Activated naive CD4-positive, alpha-beta T cell treated with anti-CD3 and anti-CD28 coated beads, Interleukin-2, amount 50 U/mL, for 16 hours (primary cell): ENCODE data around the gene SLC1A7.

ENCODE experiments used
- DNase-seq: peaks from one replicate; pipeline ENCODE4 v3.0.0-alpha.2; 2020

The SLC1A7 gene

DNA sequence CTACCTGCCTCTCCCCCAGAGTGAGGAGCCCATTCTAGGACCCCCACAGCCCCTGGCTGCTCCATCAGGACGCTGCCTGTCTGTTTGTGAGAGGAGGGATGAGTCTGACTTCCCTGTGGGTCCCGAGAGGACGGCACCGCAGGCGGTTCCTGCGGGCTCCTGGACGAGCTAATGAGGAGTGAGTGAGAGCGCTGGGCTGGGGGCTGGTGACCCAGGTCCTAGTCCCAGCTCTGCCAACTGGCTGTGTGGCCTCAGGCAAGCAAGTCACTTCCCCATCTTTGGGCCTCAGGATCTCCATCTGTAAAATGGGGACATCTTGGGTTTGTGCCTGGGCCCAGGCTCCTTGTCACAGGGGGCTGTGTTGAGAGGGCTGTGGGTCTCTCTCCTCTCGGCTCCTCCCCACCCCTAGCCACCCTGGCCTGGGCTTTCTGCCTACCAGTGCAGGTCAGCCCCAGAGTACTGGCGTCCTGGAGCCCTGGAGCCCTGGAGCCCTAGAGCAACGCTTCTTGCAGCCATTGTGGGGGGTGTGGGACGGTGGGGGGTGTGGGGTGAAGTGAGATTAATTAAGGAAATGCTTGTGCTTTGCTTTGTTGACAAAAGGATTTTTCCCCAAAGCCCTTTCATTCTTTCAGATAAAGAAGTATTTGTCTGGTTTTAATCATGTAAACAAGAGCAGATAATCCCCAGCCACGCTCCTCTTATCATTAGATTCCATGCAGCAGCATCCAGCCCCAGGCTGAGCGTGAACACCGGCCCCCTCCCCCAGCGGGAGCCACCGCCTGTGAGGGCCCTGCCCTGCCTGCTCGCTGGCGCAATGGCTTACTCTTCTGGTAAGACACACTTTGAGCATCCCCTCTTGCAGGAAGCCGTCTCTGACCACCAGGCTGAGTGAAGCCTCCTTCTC, 26.8 kb downstream of the SLC1A7 start:
- DNase-seq = no peak

DNA sequence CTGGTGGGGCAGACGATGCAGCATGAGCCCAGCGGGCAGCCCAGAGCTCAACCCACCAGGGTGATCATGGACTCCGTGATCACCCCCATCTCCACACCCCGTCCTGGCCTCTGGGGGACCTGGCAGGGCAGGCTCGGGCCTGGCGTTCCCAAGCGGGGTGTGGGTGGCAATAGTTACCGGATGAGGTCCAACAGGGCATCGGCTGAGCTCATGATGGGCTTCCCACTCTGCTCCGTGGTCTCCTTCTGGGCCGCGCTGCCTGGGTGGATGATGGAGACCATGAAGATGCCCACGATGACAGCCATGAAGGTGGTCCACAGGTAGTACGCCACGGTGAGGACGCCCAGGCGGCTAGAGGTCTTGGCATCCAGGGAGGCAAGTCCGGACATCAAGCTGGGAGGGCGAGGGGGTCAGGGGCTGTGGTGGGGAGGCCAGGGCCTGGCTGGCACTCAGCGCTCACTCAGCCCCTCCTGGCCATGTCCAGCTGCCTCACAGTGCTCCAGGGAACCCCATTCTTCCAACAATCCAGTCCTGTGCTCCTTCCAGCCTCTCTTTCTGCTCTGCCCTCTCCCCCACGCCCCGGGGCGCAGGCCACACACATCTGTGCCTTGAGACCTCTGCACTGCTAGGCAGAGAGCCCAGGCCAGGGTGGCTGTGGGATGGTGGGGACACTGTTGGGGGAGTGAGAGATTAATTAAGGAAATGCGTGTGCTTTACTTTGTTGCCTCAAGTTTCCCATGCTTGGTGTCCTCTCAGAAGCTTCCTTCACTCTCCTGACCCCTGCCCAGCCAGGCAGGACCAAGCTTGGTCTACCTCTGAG, 27.6 kb downstream of the SLC1A7 start:
- DNase-seq = no peak

DNA sequence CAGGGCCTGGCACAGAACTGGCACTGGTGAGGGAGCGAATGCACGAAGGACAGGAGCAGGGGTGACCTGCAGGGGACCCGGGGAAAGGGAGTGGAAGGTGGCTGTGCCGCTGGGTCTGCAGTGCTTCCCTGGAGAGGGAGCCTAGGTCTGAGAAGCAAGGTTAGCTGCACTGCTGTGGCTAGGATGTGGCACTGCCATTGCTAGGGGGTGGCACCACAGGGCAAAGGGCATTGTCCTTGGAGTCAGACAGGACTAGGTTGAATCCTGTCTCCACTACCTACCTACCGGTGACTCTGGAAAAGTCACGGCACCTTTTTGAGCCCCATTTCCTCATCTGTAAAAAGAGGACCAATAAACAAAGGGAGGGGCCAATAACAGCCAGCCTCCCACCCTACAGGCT, 28.3 kb downstream of the SLC1A7 start:
- DNase-seq = no peak

GRCh38 chr1:53112861-53113260, 29.6 kb downstream of the SLC1A7 start:
- DNase-seq = no peak

DNA sequence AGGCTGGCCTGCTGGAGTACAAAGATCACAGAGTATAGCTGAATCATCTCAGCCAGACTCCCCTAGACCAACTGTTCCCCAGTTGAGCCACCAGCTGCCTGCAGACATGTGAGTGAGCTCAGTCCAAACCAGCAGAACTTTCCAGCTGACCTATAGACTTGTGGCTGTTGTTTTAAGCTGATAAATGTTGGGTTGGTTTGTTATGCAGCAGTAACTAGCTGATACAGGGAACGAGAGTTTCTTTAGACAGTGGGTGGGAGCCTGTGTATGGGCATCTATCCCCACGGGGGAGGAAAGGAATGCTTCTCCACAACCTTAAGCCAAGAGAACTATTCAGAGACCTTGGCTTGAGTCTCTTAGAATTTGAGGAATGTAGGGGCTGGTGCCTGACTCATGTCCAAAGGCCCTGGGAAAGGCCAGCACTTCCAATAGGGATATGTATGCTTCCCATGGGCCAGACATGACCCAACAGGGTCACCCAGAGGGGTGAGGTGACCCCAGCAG, 30.1 kb downstream of the SLC1A7 start:
- DNase-seq = no peak

GRCh38 chr1:53111693-53112092, 30.7 kb downstream of the SLC1A7 start:
- no peak for DNase-seq

DNA sequence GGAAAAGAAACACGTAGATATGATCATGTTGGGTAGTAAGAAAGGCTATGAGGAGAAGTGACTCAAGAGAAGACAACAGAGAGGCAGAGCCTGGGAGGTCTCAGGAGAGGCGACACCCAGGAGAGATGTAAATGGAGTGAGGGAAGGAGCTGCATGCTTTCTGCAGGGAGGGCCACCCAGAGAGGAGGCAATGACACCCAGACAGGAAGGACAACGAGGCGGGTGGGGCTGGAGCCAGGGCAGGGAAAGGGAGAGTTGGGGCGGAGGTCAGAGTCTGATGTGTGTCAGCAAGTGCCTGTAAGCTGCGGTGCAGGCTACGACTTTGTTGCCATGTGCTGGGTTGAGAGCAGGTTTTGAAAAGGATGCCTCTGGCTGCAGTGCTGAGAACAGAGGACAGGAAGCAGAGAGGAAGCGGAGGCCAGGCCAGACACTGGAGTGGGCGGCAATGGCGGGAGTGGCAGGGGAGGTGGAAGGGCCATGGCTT, 31.3 kb downstream of the SLC1A7 start:
- DNase-seq = no peak

GRCh38 chr1:53110370-53111072, 31.9 kb downstream of the SLC1A7 start:
- no peak for DNase-seq

DNA sequence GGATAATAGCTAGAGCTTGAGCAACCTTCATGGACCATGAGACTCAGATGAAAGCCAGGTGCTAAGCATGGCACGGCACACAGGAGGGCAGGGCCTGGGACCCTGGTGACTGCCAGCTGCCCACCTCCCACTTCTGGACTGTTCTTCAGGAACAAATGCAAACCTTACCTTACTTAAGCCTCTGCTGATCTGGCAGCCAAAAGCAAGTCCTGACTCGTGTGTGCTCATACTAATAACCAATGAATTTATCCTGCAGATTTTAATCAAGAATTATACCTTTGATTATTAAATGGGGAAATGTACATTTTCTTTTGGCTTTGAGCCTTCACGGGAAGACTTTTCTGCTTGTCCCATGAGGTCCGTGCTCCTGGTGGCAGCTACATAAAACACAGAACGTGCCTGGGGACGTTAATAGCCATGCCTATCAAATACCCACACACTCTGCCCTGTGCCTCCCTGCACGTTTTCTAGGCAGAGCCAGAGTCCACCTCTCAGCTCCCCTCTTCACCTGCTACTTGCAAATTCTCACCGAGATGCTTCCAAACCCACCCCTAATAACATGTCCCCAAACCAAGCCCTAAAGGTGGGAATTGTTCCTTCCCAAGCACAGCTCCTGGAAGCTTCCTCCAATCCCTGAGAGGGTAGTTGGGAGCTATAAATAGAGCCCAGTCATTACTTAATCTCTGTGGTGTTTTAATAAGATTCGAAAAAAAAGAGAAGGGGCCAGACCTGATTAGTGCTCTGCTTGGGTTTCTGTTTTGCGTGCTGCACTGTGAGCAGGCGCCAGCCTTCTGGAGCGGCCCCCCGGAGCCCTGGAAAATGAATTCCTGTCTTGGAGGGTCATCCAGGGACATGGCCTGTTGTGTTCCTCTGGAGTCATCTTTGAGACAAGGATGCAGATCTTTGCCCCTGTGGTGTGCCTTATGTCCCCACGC, 33.5 kb downstream of the SLC1A7 start:
- no peak for DNase-seq

- DNase-seq = no peak
Measured at GRCh38 chr1:53107570-53108322, 34.7 kb downstream of the SLC1A7 start.

GRCh38 chr1:53107090-53107489, 35.3 kb downstream of the SLC1A7 start:
- no peak for DNase-seq

- DNase-seq = no peak
Measured at GRCh38 chr1:53104289-53104913, 38.0 kb downstream of the SLC1A7 start.

- DNase-seq = no peak
Measured at GRCh38 chr1:53094533-53094919, 47.9 kb downstream of the SLC1A7 start.

GRCh38 chr1:53093778-53094532, 48.5 kb downstream of the SLC1A7 start:
- no peak for DNase-seq

DNA sequence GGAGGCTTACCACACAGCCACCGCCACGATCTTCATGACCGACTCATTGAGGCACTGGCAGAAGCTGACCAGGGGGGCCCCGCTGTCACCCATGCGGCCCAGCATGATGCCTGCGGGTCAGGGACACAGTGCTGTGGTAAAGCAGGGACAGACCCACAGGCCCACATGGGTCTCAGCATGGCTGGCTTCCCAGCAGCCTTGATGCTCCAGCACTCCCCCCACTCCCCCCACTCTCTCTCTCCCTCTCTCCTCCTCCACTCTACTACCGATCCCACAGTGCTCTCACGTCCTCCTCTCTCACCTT, 49.0 kb downstream of the SLC1A7 start:
- DNase-seq = no peak

- no peak for DNase-seq
Measured at GRCh38 chr1:53092659-53093450, 49.6 kb downstream of the SLC1A7 start.

DNA sequence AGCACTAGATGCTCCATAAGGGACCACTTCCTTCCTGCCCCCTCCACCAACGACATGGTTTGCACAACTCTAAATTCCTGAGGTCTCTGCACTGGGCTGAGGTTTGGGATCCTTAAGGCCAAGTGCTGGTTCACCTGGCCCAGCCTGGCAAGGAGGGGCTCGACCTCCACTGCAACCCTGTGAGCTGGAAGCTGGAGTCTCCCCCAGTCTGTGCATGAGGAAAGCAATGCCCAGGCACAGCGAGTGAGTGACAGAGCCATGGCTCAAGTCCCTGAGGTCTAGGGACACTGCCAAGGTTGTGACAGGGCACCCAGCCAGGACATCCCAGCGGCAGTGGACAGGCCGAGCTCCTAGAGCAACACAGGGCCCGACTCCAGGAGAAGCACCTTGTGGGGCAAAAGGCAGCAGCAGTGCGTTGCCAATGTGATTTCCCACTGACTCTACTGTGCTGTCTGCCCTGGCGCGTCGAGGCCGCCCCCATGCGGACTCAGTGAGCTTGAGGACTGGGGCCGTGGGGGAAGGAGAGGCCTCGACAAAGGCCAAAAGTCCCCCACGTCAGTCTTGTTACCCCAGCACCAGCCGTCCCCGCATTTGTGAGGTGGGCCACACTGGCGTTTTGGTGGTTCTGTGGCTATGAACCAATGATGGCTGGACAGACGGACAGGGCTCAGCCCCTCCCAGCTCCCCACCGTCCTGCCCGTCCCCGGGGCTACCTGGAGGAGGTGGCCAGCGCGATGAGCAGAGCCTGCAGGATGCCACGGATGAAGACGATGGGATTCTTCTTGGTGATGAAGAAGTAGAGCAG, 50.4 kb downstream of the SLC1A7 start:
- DNase-seq = no peak
